GM19438 (cell line): ENCODE results near the gene ALOX15B.
"Not testable (repeated sequence)": the region's sequence is repeated elsewhere in the genome, so short reads cannot be mapped to it uniquely, and the experiment has no call there.

ENCODE experiments used
- ATAC-seq: cut with Tn5 transposase; IDR thresholded peaks from one replicate; pipeline ENCODE4 v1.9.1; 2021; ENCODE audit warnings: low read depth; ENCODE audit not compliant: unreplicated experiment

Gene ALOX15B

DNA sequence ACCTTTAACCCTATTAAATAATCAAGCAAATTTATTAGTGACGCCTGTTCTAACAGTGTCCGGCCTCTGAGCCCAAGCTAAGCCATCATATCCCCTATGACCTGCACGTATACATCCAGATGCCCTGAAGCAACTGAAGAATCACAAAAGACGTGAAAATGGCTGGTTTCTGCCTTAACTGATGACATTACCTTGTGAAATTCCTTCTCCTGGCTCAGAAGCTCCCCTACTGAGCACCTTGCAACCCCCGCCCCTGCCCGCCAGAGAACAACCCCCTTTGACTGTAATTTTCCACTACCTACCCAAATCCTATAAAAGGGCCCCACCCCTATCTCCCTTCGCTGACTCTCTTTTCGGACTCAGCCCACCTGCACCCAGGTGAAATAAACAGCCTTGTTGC, 23.0 kb downstream of the ALOX15B start:
- not testable (repeated sequence) for ATAC-seq

DNA sequence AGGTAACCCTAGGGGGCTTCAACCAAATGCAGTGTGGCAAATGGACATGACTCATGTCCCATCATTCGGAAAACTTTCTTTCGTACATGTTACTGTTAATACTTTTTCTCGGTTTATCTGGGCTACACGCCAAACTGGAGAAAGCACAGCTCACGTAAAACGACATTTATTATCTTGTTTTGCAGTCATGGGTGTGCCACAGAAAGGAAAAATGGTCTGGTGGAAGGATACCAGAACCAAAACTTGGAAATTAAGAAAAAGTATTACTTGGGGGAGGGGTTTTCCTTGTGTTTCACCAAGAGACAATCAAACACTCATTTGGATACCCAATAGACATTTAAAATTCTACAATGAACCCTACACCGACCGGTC, 23.6 kb downstream of the ALOX15B start:
- no peak for ATAC-seq

DNA sequence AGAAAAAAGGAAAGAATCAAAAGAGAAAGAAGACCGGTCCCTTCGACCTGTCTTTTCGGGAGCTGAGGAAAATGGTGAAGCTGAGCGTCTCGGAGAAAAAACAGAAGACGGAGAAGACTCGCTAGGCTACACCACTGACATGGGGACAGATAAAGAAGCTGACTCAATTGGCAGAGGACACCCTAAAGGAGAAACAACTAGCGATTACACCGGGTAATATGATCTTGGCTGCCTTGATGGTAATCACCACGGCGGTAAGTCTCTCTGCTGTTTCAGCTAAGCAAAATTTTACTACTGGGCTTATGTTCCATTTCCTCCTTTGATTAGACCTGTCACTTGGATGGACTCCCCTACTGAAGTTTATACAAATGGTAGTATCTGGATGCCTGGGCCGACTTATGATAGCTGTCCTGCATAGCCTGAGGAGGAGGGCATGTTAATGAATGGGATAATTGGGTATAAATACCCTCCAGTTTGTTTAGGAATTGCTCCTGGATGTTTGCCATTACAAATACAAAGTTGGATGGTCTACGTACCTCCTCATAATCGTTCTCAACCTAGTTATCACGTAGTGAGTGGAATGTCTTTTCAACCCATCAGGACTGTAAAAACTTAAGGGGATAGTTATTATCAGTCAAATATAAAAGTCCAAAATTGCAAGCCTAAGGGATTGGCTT, 24.1 kb downstream of the ALOX15B start:
- no peak for ATAC-seq

DNA sequence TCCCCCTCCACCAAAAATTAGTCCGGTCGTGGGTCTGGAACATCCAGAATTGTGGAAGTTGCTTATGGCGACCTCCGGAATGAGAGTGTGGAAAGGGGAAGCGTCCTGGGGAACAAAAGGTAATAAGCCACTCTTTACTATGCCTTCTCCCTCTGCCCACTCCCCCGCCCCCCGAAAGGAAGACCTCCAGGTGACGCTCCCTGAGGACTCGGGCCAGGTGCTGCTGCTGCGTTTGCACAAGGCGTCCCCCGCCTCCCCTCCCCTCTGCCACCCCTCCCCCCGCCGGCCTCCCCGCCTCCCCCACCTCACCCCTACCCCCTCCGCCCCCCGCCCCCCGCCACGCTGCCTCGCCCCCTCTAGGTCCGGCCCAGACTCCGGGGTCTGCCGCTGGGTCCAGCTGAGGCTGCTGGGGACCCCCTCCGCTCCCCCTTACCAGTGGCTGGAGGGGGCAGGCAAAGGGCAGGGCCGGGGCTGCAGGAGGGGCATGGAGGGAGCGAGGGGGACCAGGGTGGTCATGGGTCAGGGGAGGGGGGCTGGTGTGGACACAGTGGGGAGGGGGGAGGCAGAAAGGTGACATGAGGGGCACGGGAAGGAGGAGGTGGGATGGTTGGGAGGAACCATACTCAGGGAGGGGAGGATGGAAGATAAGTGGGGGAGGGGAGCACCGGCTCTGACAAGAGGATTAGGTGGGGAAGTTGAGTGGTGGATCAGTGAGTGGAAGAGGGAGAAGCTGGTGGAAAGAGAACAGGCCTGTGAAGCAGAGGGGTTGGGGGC, 25.1 kb downstream of the ALOX15B start:
- no peak for ATAC-seq

DNA sequence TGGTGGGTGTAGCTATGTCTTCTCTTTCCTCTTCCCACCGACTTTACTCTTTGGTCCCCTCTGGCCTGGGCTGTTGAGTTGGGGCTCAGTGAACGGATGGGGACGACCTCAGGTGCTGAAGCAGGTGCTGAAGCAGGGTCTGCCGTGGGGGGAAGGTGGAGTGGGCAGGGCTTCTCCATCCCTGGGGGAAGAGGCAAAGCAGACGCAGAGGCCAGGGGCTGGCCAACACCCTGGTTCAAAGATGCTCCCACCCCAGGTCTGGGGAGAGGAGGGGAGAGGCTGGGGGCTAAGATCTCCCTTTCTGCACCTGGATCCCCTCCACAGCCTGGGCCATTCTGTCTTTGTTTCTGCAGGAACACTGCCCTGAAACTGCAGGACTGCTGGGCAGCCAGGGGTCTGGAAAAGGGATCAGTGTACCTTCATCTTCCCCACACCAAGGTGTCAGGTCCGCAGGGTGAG, 25.7 kb downstream of the ALOX15B start:
- ATAC-seq: no peak

DNA sequence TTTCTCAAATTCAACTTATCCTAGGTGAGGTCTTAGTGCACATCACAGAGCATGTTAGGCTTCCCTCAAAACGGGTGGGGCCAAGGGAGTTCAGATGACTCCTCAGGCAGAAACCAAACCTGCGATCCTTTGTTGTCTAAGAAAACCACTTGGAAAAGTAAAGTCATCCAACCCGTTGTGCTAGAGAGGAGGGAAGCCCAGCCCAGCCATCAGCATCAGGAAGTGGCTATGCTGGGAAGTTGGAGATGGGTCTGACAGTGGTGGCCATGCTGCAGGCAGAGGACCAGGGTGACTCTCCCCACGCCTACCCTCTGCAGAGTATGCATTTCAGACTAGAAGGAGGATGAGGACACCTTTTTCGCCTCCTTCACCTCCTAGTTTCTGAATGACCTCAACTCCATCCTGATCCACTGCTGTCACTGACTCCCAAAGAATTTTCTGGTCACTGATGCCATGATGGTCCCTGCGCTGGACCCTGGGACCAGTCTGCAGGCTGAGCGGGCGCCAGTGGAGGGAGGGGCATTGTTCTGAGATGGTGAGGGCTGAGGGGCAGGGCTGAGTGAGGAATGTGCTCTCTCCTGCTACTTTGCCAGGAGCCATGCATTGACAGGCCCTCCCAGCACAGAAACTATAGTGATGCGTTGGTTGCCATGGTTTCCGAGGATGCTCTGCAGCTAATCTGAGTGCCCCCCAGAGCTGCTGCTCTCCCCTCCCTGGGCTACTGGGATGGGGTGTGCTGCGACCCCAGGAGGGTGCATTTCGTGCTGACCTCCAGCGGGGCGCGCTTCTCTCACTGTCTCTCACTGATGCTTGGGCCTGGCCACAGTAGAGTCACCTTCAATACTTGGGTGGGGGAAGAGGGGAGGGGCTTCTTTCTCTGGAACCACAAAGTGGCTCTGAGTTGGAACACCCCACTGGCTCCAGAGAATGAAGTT, 28.2 kb downstream of the ALOX15B start:
- no peak for ATAC-seq

DNA sequence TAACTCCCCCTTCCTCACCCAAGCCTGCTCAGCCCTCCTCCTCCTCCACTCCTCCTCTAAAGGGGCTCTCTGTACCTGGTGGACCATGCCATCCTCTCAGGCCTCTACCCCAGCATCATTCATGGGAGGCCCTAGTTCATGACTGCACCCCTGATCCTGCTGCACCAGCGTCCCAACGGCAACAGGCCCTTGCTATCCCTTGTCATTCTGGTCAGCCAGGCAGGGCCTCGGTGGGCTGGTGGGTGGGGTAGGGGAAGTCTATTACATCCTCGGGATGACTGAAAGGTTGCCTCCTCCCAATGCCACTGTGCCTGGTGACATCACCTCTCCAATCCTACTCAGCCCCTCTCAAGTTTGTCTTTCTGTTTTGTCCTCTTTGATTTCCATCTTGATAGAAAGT, 28.9 kb downstream of the ALOX15B start:
- no peak for ATAC-seq

DNA sequence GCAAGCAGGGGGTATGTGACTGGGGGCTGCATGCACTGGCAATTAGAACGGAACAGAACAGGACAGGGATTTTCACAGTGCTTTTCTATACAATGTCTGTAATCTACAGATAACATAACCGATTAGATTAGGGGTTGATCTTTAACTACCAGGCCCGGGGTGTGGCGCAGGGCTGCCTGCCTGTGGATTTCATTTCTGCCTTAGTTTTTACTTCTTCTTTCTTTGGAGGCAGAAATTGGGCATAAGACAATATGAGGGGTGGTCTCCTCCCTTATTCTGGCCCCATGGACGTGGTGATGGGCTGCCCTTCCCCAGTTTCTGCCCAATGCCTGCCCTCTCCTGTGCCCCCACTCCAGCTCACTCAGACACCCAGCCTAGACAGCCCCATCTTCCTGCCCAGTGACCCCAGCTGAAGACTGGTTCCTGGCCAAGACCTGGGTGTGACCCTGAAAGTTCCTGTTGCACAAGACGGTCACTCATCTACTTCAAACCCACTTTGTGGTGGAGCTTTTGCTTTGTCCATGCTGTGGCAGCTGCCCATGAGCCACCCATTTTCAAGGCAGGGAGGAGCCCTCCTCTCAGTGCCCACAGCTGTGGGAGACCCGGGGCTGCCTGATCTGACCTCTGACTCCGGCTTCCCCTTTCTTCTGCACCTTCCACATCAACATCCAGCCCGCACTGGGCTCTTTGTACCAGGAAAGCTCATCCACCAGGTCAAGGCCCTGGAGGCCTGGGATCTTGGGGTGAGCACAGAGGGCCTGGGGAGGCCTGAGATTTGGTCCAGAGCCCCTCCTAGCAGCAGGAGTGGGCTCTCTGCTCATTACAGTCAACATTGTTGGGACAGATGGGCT, 30.1 kb downstream of the ALOX15B start:
- no peak for ATAC-seq

DNA sequence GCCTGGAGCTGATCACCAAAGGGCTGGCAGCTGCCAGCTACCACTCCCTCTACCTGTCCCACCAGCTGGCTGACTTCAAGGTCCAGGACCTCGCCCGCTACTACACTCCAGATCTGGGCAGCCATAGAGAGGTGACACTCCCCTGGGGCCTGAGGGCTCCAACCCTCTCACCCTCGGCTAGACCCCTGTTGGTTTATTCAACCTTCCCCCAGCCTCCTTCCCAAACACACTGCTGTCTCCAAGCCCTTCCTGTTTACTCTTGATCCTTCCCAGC, 30.7 kb downstream of the ALOX15B start:
- ATAC-seq: no peak

DNA sequence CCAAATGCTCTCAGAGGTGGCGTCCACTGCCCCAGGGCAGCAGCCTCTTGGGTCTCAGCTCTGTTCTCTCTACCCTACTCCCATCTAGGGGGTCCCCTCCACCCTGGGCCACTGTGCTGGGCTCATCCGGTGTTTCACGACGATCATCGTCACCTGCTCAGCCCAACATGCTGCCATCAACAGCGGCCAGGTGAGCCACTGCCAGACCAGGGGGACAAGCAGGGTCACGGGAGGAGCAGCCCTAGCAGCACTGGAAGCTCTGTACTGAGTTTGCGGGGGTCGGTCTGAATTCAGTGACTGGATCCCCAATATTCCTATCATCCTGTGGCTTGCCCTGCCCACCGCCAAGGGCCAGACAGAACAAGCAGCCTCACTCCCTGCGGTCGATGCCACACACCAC, 32.6 kb downstream of the ALOX15B start:
- no peak for ATAC-seq

DNA sequence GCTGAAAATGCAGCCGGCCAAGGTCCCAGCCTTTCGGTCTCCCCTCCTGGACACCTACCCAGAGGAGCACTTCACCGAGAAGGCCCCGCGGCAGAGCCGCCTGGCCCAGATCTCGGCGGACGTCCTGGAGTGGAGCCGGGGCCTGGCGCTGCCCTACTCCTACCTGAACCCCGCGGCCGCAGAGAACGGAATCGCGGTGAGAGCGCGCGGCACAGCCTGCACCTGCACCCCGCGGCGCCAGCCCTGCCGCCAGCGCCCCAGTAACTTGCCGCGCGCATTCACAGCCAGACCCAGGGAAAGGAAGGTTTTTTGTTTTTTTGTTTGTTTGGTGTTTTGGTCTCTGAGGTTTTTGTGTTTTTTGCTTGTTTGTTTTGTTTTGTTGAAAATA, 33.5 kb downstream of the ALOX15B start:
- no peak for ATAC-seq

DNA sequence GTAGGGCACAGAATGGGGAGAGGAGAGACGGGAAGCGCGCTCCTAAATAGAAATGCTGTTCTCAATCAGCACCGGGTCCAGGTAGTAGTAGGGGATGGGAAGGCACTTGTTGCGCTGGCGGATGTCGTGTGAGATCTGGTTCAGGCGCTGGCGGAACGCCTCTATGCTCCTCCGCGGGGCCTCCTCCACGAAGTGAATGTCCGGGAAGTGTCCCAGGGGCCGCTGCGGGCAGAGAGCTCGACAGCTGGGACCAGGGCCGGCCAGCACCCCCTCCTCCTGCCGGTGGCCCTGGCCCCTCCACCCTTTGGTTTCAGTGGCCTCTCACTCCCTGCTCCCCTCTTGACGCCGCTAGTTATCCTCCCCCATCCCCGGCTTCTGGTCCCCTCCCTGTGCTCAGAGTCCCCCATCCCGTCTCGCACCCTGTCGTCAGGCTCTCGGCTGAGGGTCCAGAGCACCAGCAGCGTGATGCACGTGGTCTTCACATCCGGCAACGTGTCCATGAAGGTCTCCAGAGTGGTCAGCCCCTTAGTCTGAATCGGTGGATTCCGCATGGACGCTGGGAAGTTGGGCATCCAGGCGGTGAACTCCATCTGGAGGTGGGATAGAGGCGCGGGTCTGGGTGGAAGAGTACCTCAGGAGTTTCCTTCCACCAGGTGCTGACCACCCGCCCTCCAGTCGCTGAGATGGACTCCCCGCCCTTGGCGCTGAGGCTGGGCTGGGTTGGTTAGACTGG, 34.0 kb downstream of the ALOX15B start:
- no peak for ATAC-seq

DNA sequence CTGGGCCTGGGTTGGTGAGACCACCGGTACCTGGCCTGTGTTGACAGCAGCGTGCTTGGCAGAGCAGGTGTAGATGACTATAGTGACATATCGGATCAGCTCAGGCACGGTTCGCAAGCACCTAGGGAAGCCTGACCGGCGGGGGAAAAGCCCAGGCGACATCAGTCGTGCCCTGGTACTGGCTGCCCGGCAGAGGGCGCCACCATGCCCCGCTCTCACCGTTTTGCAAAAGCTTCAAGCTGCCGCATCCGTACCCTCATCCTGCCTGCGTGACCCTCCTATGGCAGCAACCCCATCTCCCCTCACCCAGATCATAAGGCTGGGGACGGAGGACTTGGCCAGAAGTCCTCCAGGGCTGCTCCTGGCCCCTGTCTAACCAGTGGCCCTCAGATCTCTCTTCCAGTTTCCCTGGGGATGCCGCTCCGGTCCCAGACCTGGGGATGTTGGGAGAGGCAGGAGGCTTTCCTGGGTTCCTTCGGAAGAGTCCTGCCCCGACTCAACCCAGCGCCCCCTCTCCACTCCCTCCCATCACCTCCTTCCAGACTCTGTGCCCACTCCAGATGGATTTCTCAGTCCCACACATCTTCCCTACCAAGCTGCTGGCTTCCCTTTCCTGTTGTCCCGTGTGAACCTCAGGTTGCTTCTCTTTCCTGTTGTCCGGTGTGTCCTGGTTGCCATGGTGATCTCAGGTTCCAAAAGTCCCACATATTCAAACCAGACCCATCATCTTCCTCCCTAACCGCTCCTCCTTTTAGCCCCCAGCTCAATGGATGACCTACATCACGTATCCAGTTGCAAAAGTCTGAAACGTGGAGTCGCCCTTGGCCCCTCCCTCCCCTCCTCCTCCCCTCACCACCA, 35.0 kb downstream of the ALOX15B start:
- ATAC-seq: no peak

DNA sequence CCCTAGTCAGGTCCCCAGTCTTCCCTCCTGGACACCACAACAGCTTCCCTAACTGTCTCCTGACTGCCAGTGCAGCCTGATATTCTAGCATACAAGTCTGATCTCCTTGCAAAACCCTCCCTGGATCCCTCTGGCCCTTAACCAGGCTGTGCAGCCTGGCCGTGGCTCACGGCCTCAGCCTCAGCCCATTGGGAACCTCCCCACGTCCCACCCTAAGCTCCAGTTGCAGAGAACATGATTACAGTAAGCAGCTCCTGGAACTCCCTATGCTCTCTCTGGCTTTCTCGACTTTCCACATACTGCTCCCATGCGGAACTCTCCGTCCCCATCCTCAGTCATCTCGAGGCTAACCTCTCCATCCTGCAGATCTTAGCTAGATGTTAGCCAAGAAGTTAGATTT, 35.7 kb downstream of the ALOX15B start:
- no peak for ATAC-seq

DNA sequence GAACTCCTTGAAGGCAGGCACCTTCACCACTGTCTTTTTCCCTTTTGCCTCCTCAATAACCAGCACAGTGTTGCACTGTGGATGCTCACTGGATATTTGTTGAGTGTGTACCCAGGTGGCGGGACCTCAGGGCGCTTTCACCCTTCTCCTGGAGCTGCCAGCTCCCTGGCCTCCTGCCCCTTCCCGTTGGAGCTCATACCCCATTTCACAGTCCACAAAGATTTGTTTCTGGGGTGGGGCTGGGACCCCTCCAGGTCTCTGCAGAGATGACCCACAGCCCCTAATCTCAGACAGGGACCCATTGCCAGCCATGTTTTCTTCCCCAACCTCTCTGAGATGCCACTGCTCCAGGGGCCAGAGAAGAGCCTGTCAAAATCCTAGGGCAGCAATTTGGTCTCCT, 36.2 kb downstream of the ALOX15B start:
- ATAC-seq: no peak

DNA sequence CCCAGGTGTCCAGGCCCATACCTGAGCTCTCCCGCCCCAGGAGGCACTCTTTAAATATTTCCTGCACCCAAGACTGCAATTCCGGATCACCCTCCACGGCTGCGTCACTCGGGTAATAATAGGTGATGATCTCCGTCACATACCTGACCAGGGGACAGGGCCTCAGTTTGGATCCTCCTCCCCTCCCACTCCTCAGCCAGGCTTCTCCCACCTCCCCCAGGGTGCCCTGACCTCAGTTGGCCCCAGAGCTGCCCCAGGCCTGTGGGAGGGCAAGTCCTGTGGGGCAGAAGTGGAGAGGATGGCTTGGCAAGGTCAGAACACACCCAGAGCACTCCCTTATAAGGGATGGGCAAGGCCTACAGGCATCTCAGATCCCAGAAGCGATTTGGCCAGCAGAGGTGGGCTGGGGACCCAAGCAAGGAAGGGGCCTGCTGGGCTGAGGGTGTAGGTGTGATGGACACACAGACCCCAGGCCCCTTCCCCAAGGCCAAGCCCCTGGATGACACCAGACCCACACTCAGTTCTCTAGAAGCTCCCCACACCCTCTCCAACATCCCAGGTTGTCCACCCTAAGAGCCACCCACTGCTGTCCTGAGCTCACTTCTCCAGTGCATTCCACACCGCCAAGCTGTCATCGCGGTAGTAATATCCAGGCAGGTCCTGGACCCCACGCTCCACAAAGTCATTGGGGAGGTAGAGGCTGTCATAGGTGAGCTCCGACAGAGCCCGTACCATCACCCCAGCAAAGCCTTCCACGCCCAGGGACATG, 36.9 kb downstream of the ALOX15B start:
- ATAC-seq: no peak

DNA sequence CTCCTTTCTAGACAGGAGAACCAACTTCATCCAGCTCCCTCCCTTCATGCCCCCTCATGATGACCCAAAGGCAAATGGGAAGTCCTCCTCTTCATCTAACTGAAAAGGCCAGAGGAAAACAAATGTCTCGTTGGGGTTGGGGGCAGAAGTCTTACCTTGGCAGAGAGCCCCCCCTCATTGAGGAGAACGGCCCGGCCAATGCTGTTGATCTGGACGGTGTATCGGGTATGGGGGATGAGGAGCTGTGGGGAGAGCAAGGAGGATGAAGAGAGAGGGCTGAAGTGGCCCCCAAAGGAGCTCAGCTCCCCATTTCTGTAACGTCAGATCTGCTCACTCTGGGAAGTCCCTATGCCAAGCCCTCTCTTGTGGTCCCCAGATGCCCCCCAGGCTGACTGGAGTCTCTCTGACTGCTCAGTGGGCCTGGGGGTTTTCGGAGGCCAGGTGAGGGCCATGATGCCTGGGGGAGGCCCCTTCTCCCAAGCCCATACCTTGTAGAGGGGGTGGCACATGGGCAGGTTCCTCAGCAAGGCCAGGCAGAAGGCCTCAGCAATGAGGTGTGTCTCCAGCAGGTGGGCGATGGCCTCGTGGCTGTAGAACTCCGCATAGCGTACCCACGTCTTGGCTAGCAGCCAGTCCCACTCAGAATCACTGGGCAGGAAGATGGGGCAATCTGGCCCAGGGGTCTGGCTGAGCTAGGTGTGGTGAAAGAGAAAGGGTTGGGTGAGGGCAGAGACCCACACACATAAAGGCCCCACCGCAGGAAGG, 37.8 kb downstream of the ALOX15B start:
- ATAC-seq: no peak

DNA sequence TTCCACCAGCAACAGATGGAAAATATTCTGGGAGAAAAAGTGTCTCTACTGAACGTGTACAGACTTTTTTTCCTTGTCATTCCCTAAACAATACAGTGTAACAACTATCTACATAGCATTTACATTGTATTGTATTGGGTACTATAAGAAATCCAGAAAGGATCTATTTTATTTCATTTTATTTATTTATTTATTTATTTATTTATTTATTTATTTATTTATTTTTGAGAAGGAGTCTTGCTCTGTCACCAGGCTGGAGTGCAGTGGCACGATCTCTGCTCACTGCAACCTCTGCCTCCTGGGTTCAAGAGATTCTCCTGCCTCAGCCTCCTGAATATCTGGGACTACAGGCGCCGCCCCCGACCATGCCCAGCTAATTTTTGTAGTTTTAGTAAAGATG, 39.1 kb downstream of the ALOX15B start:
- not testable (repeated sequence) for ATAC-seq
